ENCODE results near the gene EEF1AKMT2. TPM values are rescaled to one million over a fixed set of nuclear protein-coding genes. Genes with fewer than 3 reads are reported as not detected.

EEF1AKMT2 gene
- total and polyA plus RNA-seq, 2 of the 13 experiments (the other 11 are each of a cell fraction or from before 2014, with no cell fraction given), result 11.3 to 19.3 TPM

GRCh38 chr10:124791547-124792348, at the start of gene EEF1AKMT2 (continued):
- TF ChIP-seq ZNF639 (CRISPR knock-in tag; conservative IDR thresholded peaks at IDR 0.05) (peak; percentile 96), ZNF563 (CRISPR knock-in tag; IDR thresholded peaks at IDR 0.05) (peak; percentile 92), ZNF3 (CRISPR knock-in tag; IDR thresholded peaks at IDR 0.05) (no peak), SALL2 (CRISPR knock-in tag; IDR thresholded peaks at IDR 0.05) (peak; percentile 81; the same call in 1 of the 2 replicates), DPF2 (CRISPR knock-in tag; IDR thresholded peaks at IDR 0.05; ENCODE audit: borderline replicate concordance, low read depth) (no peak; the same call in 1 of the 2 replicates), ZNF670 (CRISPR knock-in tag; IDR thresholded peaks at IDR 0.05; ENCODE audit: borderline replicate concordance) (peak; percentile 96), ZNF878 (CRISPR knock-in tag; IDR thresholded peaks at IDR 0.05) (no peak), ZNF841 (CRISPR knock-in tag; IDR thresholded peaks at IDR 0.05; ENCODE audit: borderline replicate concordance) (no peak), ZFP36L1 (CRISPR knock-in tag; IDR thresholded peaks at IDR 0.05) (peak; percentile 79; the same call in 1 of the 2 replicates), ZNF883 (CRISPR knock-in tag; IDR thresholded peaks at IDR 0.05; ENCODE audit: not compliant biosample characterization) (peak; percentile 72), CCDC6 (CRISPR knock-in tag; IDR thresholded peaks at IDR 0.05) (no peak), ZBTB25 (CRISPR knock-in tag; IDR thresholded peaks at IDR 0.05) (peak; percentile 95), ZFP91 (CRISPR knock-in tag; IDR thresholded peaks at IDR 0.05; ENCODE audit: borderline replicate concordance) (peak; percentile 95), ZBTB33 (CRISPR knock-in tag; IDR thresholded peaks at IDR 0.05) (peak; percentile 60; the same call in 1 of the 2 replicates), ZNF777 (CRISPR knock-in tag; IDR thresholded peaks at IDR 0.05) (peak; percentile 100), AFF4 (CRISPR knock-in tag; IDR thresholded peaks at IDR 0.05) (no peak; the same call in 1 of the 2 replicates), CHD2 (IDR thresholded peaks at IDR 0.05; ENCODE audit: low read depth, low read length) (0 out of 2 replicates have a peak, but pooled peaks have one; percentile 36)
